HEK293T (cell line): ENCODE data around the gene S100A12.

Experiments used
- ARNT ChIP-seq: fragments of 450-650 bp; IDR thresholded peaks from 2 replicates; pipeline ENCODE4 v1.6.1; 2017; ENCODE audit warnings: mild to moderate bottlenecking
- BHLHE40 ChIP-seq: fragments of 450-650 bp; IDR thresholded peaks from 2 replicates; pipeline ENCODE4 v1.6.1; 2016; ENCODE audit warnings: mild to moderate bottlenecking, moderate library complexity, borderline replicate concordance
- CTBP1 ChIP-seq: fragments of 450-650 bp; IDR thresholded peaks from 2 replicates; pipeline ENCODE4 v1.6.1; 2016; ENCODE audit warnings: borderline replicate concordance
- ELF4 ChIP-seq: fragments of 450-650 bp; IDR thresholded peaks from 2 replicates; pipeline ENCODE4 v1.6.1; 2017; ENCODE audit warnings: antibody characterized with exemption
- FOXA1 ChIP-seq: fragments of 450-650 bp; IDR thresholded peaks from 2 replicates; pipeline ENCODE4 v1.6.1; 2016; ENCODE audit warnings: mild to moderate bottlenecking
- FOXK2 ChIP-seq: fragments of 450-650 bp; IDR thresholded peaks from 2 replicates; pipeline ENCODE4 v1.6.1; 2016; ENCODE audit warnings: mild to moderate bottlenecking
- FOXM1 ChIP-seq: fragments of 450-650 bp; IDR thresholded peaks from 2 replicates; pipeline ENCODE4 v1.6.1; 2017; ENCODE audit warnings: mild to moderate bottlenecking, borderline replicate concordance
- HDGF ChIP-seq: fragments of 450-650 bp; IDR thresholded peaks from 2 replicates; pipeline ENCODE4 v1.6.1; 2017; ENCODE audit warnings: antibody characterized with exemption, borderline replicate concordance
- L3MBTL2 ChIP-seq: fragments of 450-650 bp; conservative IDR thresholded peaks from 2 replicates; pipeline ENCODE4 v1.6.1; 2016; ENCODE audit warnings: mild to moderate bottlenecking
- NFRKB ChIP-seq: fragments of 450-650 bp; IDR thresholded peaks from 2 replicates; pipeline ENCODE4 v1.6.1; 2016; ENCODE audit warnings: mild to moderate bottlenecking, moderate library complexity
- PKNOX1 ChIP-seq: fragments of 450-650 bp; IDR thresholded peaks from 2 replicates; pipeline ENCODE4 v1.6.1; 2016
- SP1 ChIP-seq: fragments of 450-650 bp; IDR thresholded peaks from 2 replicates; pipeline ENCODE4 v1.6.1; 2017
- SUZ12 ChIP-seq: fragments of 450-650 bp; IDR thresholded peaks from 2 replicates; pipeline ENCODE4 v1.6.1; 2016; ENCODE audit warnings: mild to moderate bottlenecking
- TARDBP ChIP-seq: fragments of 450-650 bp; IDR thresholded peaks from 2 replicates; pipeline ENCODE4 v1.6.1; 2016

GRCh38 chr1:153379591-153379990, 4.2 kb upstream of the S100A12 start:
- no peak for TF ChIP-seq CTBP1
- TF ChIP-seq SP1: no peak
- TF ChIP-seq BHLHE40: no peak
- no peak for TF ChIP-seq HDGF
- no peak for TF ChIP-seq FOXA1
- TF ChIP-seq FOXM1: no peak
- TF ChIP-seq PKNOX1: no peak
- TF ChIP-seq FOXK2: no peak
- no peak for TF ChIP-seq SUZ12
- no peak for TF ChIP-seq TARDBP
- no peak for TF ChIP-seq ARNT
- TF ChIP-seq ELF4: no peak
- no peak for TF ChIP-seq L3MBTL2
- TF ChIP-seq NFRKB: no peak
